Spinal cord (tissue), 10 donors: ENCODE data around the gene HDAC3. TPM values are rescaled to one million over a fixed set of nuclear protein-coding genes. Genes with fewer than 3 reads are reported as not detected.

Source experiments
- DNase-seq, 6 donors: peaks; one replicate each; pipeline versions ENCODE4 v3.0.0 to v3.0.0-alpha.2; 2013 to 2015; ENCODE audit warnings: low spot score in 6 of 6, low read depth in 4 of 6
- H3K27ac ChIP-seq: one replicate; pipeline ENCODE4 v1.5.1; 2013; ENCODE audit warnings: low read depth, low read length, control low read depth
- H3K27me3 ChIP-seq: one replicate; pipeline ENCODE4 v1.6.1; 2013; ENCODE audit warnings: low read length; ENCODE audit not compliant: control insufficient read depth, insufficient read depth
- H3K36me3 ChIP-seq: one replicate; pipeline ENCODE4 v1.6.1; 2013; ENCODE audit warnings: low read length; ENCODE audit not compliant: control insufficient read depth, insufficient read depth
- H3K4me1 ChIP-seq: one replicate; pipeline ENCODE4 v1.6.1; 2013; ENCODE audit warnings: low read length; ENCODE audit not compliant: control insufficient read depth, insufficient read depth
- H3K4me3 ChIP-seq: one replicate; pipeline ENCODE4 v1.5.1; 2013; ENCODE audit warnings: low read depth, low read length, control low read depth
- H3K9me3 ChIP-seq: one replicate; pipeline ENCODE4 v1.6.1; 2013; ENCODE audit warnings: low read length; ENCODE audit not compliant: control insufficient read depth, insufficient read depth
- WGBS: methylation state at CpG from one replicate; pipeline ENCODE4 v1.1.5; 2013; ENCODE audit warnings: missing lambda C conversion rate; ENCODE audit not compliant: insufficient coverage; 5-methylcytosine and 5-hydroxymethylcytosine counted together
- polyA plus RNA-seq, 2 donors: library from polyadenylated mRNA; unstranded; fragments of 120-200 nt; gene quantifications; one replicate each; pipeline ENCODE4 v1.2.1, GENCODE V29; 2013; ENCODE audit not compliant: insufficient read length in 2 of 2
- total RNA-seq, 2 donors: library from RNA; depleted of rRNA in 1 of 2; stranded (reverse); fragments of 120-200 nt in 1 of 2; fragments of >200 nt in 1 of 2; gene quantifications; one replicate each; pipeline versions ENCODE4 v1.2.3 to v1.2.4, GENCODE V29; 2013 to 2014
- donor health status: healthy.

The HDAC3 gene
- total and polyA plus RNA-seq, 4 donors, result 56.9 to 110 (median 80.1) TPM

DNA sequence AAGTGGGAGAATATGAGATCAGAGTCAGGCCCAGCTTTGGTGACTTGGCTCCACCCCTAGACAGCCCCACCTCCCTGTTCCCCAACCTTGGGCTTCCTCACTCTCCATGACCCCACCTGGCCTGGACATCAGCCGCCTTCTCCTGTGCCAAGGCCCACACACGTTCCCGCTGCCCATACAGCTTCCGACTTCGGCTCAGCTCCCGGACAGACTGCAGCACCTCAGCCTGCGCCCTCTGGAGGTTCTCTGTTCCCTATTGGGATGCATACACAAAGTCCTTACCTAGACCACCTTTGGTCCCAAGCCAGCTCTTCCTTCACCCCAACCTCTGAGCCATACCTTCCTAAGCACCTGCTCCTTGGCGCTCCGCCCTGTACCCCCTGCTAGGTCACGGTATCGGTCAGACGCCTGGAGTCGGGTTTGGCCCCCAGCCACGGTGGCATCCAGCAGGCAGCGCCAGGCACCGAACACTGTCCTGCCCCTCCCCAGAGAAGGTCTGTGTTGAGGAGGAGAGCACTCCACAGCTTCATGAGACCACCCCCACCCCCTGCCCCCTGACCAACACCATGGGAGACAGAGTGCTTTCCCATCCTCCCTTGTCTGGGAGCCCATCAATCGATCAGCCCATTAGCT lies 12.5 kb upstream of the HDAC3 start:
- H3K4me3 ChIP-seq, result no peak overlapping the region
- WGBS, result 90% methylated on average over 10 of the region's 17 CpGs
- no peak for DNase-seq
- no peaks in the 10 kb centered on the region for H3K27me3 ChIP-seq
- no peak overlapping the region for H3K27ac ChIP-seq
- no peaks in the 10 kb centered on the region for H3K9me3 ChIP-seq
- peaks cover 16% of the 10 kb centered on the region for H3K4me1 ChIP-seq
- peaks cover 13% of the 10 kb centered on the region for H3K36me3 ChIP-seq

DNA sequence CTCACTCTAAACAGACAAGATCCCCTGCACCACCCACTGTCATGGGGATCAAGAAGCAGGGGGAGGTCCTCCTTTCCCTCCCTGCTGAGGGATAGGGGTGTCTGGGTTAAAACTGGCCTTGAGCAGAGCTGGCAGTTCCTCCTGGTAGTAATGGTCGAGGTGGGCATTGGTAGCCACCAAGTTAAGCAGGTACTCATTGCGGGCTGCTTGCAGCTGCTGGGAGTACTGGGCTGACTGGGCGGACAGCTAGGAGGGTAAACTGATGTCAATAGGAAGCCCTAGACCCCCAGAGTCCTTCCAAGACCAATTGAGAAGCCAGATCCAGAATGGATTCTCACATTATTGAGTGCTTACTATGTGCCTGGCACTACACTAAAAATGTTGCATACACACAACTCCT lies 11.2 kb upstream of the HDAC3 start:
- Histone ChIP-seq H3K27me3 (no peaks in the 10 kb centered on the region), H3K27ac (no peak overlapping the region), H3K9me3 (no peaks in the 10 kb centered on the region), H3K4me1 (peaks cover 16% of the 10 kb centered on the region), H3K4me3 (no peak overlapping the region), H3K36me3 (peaks cover 16% of the 10 kb centered on the region)
- no peak for DNase-seq
- 88% methylated on average over 3 of the region's 3 CpGs for WGBS

DNA sequence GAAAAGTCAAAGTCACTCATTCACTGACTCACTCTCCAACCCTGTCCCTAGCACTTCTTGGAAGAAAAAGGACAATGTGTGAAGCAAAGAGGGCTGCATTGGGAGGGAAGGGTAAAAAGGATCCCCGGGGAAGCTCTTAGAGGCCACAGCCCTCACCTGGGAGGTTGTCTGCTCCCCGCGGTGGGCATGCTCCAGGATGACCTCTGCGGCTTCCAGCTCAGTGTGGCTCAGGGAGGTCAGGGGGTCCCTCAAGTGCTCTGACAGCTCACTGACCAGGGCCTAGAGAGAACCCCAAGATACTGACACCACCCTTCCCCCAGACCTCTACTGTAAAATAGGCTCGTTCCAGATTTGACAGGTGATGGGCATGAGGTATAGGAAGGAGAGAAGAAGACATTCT lies 10.6 kb upstream of the HDAC3 start:
- peaks cover 16% of the 10 kb centered on the region for H3K36me3 ChIP-seq
- H3K4me3 ChIP-seq, result no peak overlapping the region
- no peaks in the 10 kb centered on the region for H3K27me3 ChIP-seq
- H3K27ac ChIP-seq, result no peak overlapping the region
- H3K9me3 ChIP-seq, result no peaks in the 10 kb centered on the region
- WGBS, result 94% methylated on average over 4 of the region's 5 CpGs
- no peak for DNase-seq
- peaks cover 16% of the 10 kb centered on the region for H3K4me1 ChIP-seq

DNA sequence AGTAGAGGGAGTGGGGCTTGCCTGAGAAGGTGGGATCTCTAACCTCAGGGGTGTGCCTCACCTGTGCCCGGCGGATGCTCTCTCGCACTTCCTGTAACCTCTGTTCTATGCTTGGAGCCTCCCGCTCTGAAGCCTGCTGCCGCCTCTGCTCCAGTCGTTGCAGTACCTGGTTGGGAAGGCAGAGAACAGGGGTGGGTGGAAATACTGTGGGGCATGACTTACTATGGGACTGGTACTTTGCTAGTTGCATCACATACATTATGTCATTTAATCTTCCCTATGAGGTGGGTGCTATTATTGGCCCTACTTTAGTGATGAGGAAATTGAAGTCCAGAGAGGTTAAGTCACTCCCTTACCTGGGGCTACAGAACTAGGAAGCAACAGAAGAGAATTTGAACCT lies 9.4 kb upstream of the HDAC3 start:
- H3K4me1 ChIP-seq, result peaks cover 8% of the 10 kb centered on the region
- DNase-seq, result no peak
- H3K27ac ChIP-seq, result no peak overlapping the region
- H3K9me3 ChIP-seq, result no peaks in the 10 kb centered on the region
- H3K36me3 ChIP-seq, result peaks cover 20% of the 10 kb centered on the region
- H3K27me3 ChIP-seq, result no peaks in the 10 kb centered on the region
- H3K4me3 ChIP-seq, result no peak overlapping the region
- 100% methylated on average over 4 of the region's 6 CpGs for WGBS

DNA sequence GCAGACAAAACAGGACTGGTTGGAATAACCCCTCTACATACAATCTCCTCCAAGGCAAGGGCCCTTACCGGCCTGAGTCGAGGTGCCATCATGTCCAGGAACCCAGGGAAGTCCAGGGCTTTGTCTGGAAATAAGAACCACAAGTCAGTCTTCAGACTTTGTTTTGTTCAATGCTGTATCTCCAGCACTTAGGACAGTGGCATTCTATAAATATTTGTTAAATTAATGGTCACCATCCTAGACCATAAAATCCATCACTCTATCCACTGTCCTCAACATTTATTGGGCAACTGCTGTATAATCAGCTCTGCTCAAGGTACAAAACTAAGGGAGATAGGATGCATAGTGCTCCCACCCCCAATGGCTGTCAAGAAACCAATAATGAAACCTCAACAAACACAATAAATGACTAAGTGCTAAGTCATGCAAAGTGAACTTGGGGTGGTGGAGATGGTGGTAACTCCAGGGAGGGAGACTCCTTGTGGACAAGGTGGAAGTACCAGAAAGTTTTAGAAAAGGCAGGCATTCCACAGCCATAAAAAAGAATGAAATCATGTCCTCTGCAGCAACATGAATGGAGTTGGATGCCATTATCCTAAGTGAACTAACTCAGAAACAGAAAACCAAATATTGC lies 5.1 kb upstream of the HDAC3 start:
- Histone ChIP-seq H3K36me3 (peaks cover 32% of the 10 kb centered on the region), H3K9me3 (no peaks in the 10 kb centered on the region), H3K4me1 (peaks cover 28% of the 10 kb centered on the region), H3K27ac (no peak overlapping the region), H3K27me3 (peaks cover 16% of the 10 kb centered on the region), H3K4me3 (no peak overlapping the region)
- WGBS, result 100% methylated on average over 1 of the region's 2 CpGs
- DNase-seq, result no peak

DNA sequence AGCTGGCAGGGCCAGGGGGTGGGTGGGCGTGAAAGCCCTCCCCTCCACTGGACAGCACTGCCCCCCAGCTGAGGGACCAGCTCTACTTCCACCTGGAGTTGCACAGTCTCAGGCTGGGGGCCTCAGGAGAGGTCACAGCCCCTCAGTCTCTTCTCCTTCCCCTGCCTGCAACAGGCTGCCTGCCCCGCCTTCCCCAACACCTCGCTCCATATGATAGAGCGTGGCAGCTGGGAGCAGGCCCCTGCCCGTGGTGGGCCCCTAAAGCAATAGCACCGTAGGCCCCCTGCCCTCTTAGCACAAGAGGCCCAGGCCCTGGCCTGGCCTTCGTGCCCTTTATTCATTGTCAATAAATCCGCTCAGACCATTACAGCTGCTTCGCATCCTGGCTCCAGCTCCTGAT lies 4.0 kb upstream of the HDAC3 start:
- DNase-seq, result no peak
- H3K36me3 ChIP-seq, result peaks cover 32% of the 10 kb centered on the region
- no peak overlapping the region for H3K4me3 ChIP-seq
- no peak overlapping the region for H3K27ac ChIP-seq
- no peaks in the 10 kb centered on the region for H3K9me3 ChIP-seq
- H3K4me1 ChIP-seq, result peaks cover 33% of the 10 kb centered on the region
- 74% methylated on average over 8 of the region's 9 CpGs for WGBS
- H3K27me3 ChIP-seq, result peaks cover 16% of the 10 kb centered on the region

DNA sequence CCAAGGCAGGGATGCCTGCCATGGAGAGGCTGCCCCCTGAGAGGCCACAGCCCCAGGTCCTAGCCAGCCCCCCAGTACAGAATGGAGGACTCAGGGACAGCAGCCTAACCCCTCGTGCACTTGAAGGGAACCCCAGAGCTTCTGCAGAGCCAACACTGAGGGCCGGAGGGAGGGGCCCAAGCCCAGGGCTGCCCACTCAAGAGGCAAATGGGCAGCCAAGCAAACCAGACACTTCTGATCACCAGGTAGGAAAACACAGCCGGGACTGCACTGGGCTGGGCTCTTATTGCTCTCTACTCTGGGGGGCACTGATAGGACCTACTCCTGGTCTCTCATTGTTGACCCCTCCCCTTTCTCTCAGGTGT lies 3.4 kb upstream of the HDAC3 start:
- Histone ChIP-seq H3K9me3 (no peaks in the 10 kb centered on the region), H3K4me3 (no peak overlapping the region), H3K27me3 (peaks cover 16% of the 10 kb centered on the region), H3K36me3 (peaks cover 32% of the 10 kb centered on the region), H3K4me1 (peaks cover 37% of the 10 kb centered on the region), H3K27ac (no peak overlapping the region)
- 82% methylated on average over 3 of the region's 3 CpGs for WGBS
- DNase-seq, result no peak

DNA sequence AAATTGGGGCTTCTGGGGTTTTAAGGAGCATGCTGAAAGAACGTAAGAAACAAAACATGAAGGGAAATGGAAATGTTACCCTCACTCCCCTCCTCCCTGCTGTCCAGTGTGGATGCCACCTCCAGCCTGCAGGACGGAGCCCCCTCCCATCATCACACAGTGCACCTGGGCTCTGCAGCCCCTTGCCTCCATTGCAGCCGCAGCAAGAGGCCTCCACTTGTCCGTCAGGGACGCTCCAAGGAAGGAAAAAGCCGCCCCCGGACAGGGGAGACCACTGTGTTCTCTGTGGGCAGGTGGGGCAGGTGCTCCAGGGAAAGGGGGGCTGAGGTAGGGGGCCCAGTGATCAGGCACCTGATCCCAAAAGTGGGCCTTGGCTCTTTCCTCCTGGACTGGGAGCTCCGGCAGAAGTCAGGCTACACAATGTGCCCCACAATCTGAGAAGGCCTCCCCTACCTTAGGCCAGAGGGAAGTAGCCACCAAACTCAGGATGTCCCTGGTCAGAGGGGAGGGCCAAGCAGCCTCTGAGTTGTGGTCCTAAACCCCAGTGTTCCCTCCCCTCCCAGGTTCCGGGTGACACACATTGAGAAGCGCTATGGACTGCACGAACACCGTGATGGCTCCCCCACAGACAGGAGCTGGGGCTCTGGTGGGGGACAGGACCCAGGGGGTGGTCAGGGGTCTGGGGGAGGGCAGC lies 2.9 kb upstream of the HDAC3 start:
- Histone ChIP-seq H3K27ac (no peak overlapping the region), H3K4me3 (no peak overlapping the region), H3K36me3 (peaks cover 31% of the 10 kb centered on the region), H3K27me3 (peaks cover 16% of the 10 kb centered on the region), H3K9me3 (no peaks in the 10 kb centered on the region), H3K4me1 (peaks cover 40% of the 10 kb centered on the region)
- 100% methylated on average over 7 of the region's 12 CpGs for WGBS
- no peak for DNase-seq

DNA sequence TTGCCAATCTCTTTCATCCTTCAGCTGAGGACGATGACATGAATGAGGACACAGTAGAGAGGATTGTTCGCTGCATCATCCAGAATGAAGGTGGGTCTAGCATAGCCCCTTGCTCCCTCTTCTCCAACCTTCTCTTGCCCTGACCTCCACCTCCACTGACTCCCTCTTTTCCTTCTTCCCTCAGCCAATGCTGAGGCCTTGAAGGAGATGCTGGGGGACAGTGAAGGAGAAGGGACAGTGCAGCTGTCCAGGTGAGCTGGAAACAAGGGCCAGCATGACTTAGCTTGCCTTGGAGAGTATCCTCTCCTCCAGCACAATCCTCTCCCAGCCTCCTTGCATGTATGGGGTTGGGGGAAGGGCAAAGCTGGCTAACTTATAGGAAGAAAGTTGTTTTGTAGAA lies 2.1 kb upstream of the HDAC3 start:
- H3K9me3 ChIP-seq, result no peaks in the 10 kb centered on the region
- 94% methylated on average over 2 of the region's 2 CpGs for WGBS
- H3K27me3 ChIP-seq, result peaks cover 16% of the 10 kb centered on the region
- no peak overlapping the region for H3K4me3 ChIP-seq
- H3K4me1 ChIP-seq, result peaks cover 40% of the 10 kb centered on the region
- no peak for DNase-seq
- no peak overlapping the region for H3K27ac ChIP-seq
- peaks cover 26% of the 10 kb centered on the region for H3K36me3 ChIP-seq
